ENCODE data around the gene PHTF2.
A peak's percentile ranks its signal among the peaks of the same experiment; 100 is the strongest.
"Not testable (repeated sequence)": the region's sequence is repeated elsewhere in the genome, so short reads cannot be mapped to it uniquely, and the experiment has no call there.

The PHTF2 gene
- 31.1 to 32.3 reads per million in 2 donors for total RNA-seq

DNA sequence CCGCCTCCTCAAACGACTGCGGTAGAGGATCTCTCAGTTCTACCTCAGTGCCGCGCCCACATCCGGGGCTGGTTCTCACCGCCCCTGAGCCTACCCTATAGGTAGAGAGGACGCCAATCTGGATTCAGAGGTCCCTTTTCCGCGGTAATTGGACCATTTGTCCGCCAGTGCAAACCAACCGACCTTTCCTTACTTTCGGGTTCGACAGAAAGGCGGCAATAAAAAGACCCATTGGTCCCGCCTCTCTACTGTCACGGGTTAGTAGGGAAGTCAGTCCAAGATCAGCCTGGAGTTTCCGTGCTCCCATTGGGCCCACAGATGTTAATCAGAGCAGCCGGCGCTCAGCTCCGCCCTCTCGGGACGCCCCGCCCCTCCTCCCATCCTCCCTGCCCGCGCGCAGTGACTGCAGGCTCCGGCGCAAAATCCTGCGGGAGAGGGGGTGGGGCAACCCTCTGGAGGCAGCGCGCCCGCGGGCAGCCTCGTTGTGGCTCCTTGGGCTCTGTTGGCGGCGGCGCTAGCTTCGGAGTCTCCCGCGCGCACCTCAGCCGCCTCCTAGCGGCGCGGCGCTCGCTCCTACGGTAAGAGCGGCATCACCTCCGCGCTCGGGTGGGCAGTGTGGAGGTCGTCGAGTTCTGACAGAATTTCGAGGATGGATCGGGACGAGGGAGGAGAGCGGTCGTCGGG lies at the start of gene PHTF2, which contains the start of gene TMEM60:
TSS of gene PHTF2 (plus strand) at position 380 of the 684 bp plus-strand sequence.
TSS of gene TMEM60 (minus strand) at position 41 of the 684 bp plus-strand sequence. CDS start 4,061 bp downstream, outside the sequence.
- peak; percentile 82 for DNase-seq

DNA sequence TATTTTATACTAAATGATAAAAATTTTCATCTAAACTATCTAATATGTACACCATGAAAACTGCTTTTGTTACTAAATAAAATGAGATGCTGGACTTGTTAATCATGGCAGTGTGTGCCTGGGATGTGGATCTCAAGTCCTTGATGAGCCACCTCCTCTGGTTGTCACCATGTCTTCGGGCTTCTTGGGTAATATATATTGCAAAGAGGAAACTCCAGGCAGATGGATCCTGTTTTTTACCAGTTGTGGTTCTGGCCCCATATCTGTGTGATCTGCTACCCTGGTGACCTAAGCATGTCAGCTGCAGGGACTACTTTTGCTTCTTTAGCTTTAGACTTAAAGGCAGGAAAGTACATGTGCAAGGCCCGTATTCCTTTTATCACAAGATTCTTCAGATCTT lies 46.6 kb upstream of the PHTF2 start:
- no peak for DNase-seq

DNA sequence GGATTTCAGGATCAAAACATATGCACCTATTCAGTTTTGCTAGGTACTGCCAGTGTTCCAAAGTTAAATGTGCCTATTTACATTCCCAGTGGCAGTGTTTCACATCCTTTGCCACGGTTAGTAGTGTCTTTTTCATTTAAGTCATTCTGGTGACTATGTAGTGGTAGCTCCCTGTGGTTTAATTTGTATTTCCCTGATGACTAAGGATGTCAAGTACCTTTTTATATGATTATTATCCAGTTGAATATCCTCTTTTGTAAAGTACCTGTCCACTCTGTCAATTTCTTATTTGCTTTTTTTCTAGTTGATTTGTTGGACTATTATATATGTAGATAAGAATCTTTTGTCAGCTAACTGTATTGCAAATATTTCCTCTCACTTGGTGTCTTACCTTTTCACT lies 45.4 kb upstream of the PHTF2 start:
- DNase-seq: no peak

DNA sequence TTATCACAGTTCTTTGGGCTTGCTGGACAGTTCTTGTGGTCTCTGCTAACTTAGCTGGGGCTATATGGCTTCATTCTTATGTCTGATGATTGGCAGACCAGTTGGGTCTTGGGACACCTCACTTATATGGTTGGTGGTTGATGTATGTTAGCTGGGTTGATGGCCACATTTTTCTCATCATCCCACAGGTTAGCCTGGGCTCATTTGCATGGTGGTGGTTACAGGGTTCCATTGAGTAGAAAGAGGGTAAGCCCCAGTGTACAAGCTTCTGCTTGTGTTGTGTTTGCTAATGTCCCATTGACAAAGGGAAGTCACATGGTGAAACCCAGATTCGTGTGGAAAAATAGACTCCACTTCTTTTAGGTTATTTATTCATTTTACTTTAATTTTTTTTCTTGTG lies 41.0 kb upstream of the PHTF2 start:
- DNase-seq: no peak

DNA sequence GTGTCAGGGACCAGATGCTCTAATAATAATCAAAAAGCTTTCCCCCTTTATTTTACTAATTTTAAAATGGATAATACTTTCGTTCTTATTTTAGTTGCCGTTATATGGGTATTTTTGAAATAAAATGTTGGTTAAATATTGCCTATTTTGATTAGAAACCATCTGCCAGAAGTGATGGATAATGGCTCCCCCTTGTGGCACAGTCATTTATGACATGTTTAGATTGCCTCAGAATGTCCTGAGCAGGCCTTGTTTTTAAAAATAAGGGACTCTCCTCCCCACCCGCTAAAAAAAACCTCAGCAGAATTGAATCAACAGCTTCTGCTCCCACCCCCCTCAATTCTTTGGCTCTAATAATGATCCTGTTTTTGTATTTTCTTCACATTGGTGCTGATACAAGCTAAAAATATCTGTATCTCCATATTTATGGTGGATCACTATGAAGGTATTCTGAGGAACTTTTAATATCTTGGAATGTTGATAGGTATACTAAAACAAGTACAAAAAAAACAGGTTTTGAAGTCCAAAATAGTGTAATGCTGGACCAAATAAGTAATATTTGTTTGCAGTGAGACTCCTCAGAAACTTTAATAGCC lies 39.2 kb upstream of the PHTF2 start:
- no peak for DNase-seq

DNA sequence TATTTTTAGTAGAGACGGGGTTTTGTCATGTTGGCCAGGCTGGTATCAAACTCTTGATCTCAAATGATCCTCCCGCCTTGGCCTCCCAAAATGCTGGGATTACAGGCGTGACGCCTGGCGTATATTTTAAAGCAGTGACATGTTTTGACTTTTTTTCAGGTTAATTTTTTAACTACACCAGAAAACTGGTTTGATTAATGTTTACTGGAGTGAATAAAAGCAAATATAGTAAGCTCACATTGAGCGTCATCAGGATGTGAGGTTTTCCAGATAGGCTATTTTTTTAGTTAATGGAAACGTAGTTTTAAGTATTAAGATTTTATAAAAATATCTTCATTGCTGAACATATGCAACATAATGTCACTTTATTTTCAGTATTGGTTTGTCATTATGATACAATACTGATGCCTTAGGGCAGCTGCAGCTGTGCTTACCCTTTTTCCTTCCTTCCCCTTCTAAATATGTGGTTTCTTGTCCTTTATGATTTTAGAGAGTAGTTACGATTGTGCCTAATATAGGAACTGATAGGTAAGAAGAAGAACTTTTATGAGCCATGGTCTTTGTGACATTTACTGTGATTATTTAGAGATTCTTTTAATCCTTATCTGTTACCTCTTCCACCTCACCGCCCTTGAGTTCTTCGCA lies 37.6 kb upstream of the PHTF2 start:
- DNase-seq: no peak

DNA sequence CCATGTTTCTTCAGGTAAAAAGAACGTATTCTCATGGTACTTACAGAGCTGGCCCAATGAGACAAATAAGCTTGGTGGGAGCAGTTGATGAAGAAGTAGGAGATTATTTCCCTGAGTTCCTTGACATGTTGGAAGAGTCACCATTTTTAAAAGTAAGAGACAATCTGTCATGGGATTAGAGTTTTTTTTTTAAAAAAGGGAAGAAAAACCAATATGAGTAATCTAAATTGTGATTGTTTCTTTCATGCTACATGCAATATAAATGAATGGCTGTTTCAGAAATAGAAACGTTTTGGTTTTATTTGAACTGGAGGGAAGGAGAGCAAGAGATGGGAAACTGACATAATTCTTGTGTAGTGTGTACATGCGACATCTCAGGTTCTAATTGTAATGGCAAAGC lies 33.1 kb upstream of the PHTF2 start:
- DNase-seq: no peak

DNA sequence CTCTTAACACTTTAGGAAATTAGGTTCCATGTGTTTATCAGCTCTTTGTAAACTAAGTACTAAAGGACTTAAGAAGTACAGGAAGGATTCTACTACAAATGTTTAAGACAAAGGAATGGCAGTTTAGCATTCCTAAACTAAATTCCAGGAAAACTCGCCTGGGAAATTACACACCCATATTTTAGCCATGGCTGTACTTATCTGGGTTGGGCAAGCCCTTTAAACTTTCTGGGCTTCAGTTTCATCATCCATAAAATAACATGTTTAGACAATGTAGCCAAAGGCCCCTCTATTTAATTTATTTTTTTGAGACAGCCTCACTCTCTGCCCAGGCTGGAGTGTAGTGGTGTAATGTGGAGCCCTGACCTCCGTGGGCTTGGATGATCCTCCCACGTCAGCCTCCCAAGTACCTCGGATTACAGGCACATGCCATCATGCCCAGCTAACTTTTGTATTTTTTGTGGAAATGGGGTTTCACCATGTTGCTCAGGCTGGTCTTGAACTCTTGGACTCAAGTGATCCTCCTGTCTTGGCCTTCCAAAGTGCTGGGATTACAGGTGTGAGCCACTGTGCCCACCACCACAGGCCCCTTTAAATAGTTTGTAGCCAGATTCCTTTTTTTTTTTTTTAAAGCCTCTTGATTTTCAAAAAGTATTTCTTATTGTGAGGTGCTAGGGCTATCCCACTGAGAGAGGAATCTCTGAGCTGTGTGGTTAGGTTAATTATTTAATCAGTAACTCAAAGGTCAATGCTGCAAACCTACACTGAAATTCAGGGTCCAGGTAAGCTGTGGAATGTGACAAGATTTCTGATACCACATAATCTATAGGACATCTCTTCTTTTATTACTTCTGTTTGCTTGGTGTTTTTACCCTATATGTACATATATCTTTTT lies 32.4 kb upstream of the PHTF2 start:
- no peak for DNase-seq

DNA sequence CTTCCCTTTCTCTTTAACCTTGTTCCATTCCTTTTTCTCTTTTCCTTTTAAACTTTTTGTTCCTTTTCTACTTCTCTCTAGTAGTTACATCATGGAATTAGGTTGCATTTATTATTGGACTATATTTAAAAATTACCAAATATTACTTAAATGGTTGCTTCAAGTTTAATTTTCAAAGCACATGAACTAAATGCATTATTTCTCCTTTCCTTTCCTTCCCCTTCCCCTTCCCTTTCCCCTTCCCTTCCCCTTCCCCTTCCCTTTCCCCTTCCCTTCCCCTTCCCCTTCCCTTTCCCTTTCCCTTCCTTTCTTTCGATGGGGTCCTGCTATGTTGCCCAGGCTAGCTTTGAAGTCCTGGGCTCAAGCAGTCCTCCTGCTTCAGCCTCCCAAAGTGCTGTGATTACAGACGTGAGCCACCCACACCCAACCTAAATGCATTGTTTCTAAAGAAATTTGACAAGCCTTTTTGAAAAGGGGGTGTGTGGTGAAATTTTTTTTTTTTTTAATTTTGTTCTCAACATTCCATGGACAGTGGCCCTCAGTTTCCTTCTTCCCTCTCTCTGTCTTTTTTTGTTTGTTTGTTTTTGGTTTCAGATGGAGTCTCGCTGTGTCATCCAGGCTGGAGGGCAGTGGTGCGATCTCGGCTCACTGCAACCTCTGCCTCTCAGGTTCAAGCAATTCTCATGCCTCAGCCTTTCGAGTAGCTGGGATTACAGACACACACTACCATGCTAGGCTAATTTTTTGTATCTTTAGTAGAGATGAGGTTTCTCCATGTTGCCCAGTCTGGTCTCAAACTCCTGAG lies 31.6 kb upstream of the PHTF2 start:
- no peak for DNase-seq

DNA sequence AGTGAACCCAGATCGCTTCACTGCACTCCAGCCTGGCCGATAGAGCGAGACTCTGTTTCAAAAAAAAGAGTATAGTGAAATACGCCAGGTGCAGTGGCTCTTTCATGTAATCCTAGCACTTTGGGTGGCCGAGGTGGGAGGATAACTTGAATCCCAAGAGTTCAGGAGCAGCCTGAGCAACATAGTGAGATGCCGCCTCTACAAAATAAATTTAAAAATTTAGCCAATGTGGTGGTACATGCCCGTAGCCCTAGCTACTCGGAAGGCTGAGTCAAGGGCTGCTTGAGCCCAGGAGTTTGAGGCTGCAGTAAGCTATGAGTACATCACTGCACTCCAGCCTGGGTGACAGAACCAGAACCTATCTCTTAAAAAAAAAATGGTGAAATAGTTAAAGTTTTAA lies 28.3 kb upstream of the PHTF2 start:
- DNase-seq: no peak

DNA sequence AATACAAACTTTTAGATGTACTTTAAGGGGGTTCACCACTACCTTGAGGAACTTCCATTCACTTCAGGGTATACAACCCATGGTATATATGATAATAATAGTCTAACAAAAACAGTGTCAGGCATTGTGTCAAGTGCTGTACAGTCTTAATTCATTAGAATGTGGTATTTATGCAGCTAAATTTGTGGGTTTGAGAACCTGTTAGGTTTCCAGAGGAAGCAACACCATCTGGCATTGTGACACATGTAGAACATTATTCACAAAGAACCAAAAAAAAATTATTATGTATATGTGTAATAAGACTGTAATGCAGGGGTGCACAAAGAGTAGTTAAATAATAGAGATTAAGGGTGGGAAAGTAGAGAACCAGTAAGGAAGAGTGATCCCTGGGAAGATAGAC lies 26.7 kb upstream of the PHTF2 start:
- no peak for DNase-seq

DNA sequence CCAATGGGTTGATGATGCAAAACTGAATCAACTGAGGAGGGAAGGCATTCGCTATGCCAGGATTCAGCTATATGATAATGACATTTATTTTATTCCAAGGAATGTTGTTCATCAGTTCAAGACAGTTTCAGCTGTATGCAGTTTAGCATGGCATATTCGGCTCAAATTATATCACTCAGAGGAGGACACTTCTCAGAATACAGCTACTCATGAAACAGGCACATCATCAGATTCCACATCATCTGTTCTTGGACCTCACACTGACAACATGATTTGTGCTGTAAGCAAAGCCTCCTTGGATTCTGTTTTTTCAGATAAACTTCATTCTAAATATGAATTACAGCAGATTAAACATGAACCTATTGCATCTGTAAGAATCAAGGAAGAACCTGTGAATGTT lies 20.0 kb upstream of the PHTF2 start:
- DNase-seq: no peak

DNA sequence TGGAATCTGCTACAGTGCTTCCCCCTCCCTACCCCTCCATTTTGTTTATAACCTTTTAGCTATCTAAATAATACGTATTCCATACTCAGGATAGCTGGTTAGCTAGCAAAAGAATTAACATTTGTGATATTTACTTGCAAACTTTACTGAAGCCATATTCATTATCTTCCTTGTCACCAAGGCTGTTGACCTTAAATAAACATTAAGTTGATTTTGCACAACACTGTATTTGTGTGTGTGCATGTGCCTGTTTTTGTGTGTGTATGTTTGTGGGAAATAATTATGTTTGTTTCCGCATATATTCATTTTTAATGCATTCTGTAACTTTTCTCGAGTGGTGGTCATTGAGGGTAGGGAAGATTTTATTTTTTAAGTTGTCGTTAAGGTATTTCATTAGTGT lies 16.2 kb upstream of the PHTF2 start:
- no peak for DNase-seq

DNA sequence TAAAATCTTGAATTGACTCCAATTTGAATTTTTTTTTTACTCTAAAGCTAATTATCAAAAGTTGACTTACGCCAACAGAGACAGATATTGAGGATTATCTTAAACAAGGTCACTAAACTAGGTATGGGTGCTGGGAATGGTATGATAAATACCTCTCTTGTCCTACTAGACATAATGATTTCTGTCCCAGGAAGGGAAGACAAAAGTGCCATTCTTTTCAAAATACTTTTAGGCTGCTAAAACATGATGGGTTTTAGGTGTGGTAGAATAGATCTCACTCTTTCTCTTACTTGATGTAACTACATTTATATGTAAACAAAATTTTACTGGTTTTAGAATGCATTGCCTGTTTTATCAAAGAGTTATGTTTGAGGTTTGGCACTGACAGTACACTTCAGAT lies 15.5 kb upstream of the PHTF2 start:
- no peak for DNase-seq

DNA sequence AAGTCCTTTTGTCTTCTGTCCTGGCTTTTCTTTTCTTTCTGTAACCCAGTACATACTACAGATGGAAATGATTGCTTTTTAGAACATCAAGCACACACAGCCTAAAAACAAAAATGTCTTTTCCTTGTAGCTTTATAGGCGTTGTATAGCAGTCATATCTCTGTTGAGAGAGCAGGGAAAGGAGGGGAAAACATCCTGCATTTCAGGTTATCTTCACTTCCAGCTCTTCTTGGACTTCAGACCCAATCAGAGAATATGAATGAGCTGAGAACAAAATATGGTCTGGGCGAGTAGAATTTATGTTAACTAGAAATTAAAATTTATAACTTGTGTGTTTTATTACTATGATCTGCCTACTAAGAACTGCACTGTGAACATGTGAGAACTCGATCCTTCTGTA lies 15.0 kb upstream of the PHTF2 start:
- no peak for DNase-seq

DNA sequence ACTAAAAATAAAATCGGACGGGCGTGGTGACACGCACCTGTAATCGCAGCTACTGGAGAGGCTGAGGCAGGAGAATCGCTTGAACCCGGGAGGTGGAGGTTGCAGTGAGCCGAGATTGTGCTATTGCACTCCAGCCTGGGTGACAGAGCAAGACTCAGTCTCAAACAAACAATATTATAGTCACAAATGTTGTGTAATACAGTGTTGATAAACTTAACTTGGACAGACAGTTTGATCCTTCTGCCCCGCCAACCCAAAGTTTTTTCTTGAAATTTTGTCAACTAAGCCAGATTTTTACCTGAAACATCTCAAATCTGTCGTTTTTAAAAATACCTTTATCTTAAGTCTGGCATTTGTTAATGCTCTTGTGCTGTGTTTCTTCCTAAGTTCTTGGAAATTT lies 14.1 kb upstream of the PHTF2 start:
- DNase-seq: not testable (repeated sequence)

DNA sequence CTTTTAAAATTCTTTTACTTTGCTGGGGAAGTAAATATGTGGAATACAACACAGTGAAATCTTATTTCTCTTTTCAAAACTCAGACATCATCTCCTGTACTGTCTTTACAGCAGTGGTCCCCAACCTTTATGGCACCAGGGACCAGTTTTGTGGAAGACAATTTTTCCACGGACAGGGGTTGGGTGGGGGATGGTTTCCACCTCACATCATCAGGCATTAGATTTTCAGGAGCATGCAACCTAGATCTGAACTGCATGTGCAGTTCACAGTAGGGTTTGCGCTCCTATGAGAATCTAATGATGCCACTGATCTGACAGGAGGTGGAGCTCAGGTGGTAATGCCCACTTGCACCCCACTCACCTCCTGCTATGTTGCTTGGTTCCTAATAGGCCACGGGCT lies 12.6 kb upstream of the PHTF2 start:
- no peak for DNase-seq

DNA sequence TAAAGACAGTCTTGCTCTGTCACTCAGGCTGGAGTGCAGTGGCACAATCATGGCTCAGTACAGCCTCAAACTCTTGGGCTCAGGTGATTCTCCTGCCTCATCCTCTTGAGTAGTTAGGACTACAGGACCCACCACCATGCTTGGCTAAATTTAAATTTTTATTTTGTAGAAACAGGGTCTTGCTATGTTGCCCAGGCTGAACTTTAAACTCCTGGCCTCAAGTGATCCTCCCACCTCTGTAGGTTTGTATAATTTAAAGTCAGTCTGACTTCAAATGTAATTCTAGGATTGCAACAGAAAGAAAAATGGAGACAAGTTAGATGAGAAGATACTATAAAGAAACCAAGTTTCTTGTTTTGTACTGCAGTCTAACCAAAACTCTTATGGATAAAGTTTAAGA lies 11.8 kb upstream of the PHTF2 start:
- DNase-seq: no peak

DNA sequence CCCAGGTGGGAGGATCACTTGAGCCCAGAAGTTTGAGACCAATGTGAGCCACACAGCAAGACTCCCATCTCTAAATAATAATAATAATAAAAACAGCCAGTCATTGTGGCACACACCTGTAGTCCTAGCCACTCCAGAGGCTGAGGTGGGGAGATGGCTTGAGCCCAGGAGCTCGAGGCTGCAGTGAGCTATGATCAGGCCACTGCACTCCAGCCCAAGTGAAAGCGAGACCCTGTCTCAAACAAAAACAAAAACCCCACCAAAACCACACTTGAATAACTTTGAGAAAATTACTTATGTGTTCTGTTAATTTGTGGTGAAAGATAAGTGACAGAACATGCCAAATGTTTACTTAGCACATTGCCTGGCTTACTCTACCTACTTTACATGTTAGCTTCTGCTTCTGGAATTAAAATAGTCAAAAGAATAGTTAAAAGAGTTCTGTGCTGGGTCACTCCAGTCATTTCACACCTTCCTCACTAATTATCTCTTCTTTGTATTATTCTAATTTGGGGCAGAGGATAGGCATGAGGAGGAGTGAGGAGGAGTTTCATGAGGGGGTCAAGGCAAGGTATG lies 10.2 kb upstream of the PHTF2 start:
- no peak for DNase-seq

DNA sequence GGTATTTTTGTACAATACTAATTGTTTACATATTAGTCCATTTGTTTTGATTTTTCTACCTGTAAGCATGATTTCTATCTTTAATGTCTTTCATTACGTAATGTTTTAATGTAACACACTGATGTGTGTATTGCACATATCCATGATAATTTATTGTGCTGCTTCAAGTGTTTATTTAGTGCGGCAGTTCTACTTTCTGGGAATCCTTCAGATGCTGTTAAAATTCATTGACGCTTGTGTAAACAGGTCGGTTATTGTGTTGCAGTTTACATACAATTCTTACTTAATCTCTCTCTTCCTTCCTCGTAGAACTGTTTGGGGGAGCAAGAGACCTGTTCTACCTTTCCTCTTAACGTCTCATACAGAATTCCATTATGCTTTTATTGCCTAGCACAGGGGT lies 7.2 kb upstream of the PHTF2 start:
- no peak for DNase-seq

DNA sequence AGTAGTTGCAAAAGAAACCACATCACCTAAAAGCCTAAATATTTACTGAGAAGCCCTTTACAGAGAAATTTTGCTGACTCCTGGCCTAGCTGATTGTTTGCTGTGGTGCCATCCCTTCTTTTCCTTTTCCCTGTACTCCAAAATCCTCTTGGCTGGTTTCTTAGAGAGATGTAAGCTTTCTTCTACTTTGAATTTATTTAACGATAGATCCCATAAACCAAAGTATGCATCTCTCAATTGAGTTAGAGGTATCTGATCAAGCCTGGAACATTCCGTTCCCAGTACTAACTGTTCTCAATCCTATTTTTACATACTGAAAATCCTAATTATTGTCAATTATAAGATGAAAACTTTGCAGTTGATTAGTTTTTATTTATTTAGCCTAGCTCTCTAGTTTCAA lies 6.6 kb upstream of the PHTF2 start:
- DNase-seq: no peak

DNA sequence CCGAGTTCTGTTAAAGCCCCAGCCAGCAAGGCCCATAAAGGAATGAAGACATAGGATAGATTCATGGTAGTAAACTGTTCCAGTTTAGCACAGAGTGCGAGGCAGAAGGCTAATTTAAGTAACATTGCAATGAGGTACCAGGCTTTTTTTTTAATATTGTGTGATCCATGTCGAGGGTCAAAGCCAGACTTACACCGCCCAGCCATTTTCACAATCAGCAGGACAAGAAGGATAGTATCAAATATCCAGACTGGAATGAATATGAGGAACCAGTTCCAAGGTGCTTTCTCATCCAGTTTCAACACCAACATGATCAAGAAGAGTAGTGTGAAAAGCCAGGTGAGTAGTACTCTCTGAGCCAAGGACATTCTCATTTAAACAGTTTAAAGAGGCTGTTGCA lies 4.6 kb upstream of the PHTF2 start:
- no peak for DNase-seq
